ENCODE results near the gene MAML3. TPM values are rescaled to one million over a fixed set of nuclear protein-coding genes. Genes with fewer than 3 reads are reported as not detected.

Gene MAML3
- total RNA-seq, 1 donor from 2014 or later, result 8.1 TPM

GRCh38 chr4:139975830-139976272 is 178.1 kb downstream of the MAML3 start:
- Mint-ChIP-seq H3K9me3 (ENCODE audit: unreplicated experiment) (peaks cover 2% of the 10 kb centered on the region), H3K27ac (ENCODE audit: unreplicated experiment) (peak overlapping the region; percentile 2), H3K4me3 (ENCODE audit: unreplicated experiment) (no peak overlapping the region), H3K4me1 (ENCODE audit: low read depth, unreplicated experiment) (peaks cover 16% of the 10 kb centered on the region), H3K36me3 (ENCODE audit: low read depth, unreplicated experiment) (peaks cover 7% of the 10 kb centered on the region), H3K27me3 (ENCODE audit: low read depth, unreplicated experiment) (no peaks in the 10 kb centered on the region)
- FAIRE-seq (peak; percentile 5), DNase-seq (ENCODE audit: low read depth) (no peak)
- Histone ChIP-seq H3K9me3 (ENCODE audit: insufficient read depth, low read depth, low read length) (no peaks in the 10 kb centered on the region), H3K79me2 (ENCODE audit: insufficient read depth, low read length) (no peaks in the 10 kb centered on the region), H4K20me1 (ENCODE audit: insufficient read depth, low read length) (no peaks in the 10 kb centered on the region), H3K9ac (ENCODE audit: low read length) (no peak overlapping the region), H3K27ac (ENCODE audit: low read depth, low read length) (no peak overlapping the region), H3K27me3 (ENCODE audit: insufficient read depth, low read length) (no peaks in the 10 kb centered on the region), H3K36me3 (ENCODE audit: insufficient read depth, low read length) (no peaks in the 10 kb centered on the region), H3K4me2 (ENCODE audit: low read length) (no peak overlapping the region), H3K4me1 (ENCODE audit: insufficient read depth, low read length) (peaks cover 9% of the 10 kb centered on the region), H2AFZ (ENCODE audit: low read depth, low read length) (peak overlapping the region; percentile 19), H3K4me3 (ENCODE audit: insufficient read depth, low read depth, low read length) (no peak overlapping the region)
- TF ChIP-seq CTCF (IDR thresholded peaks at IDR 0.05; ENCODE audit: insufficient read depth, low read depth, low read length) (no peak), EZH2 (IDR thresholded peaks at IDR 0.05; ENCODE audit: insufficient read depth, low read length) (no peak)

GRCh38 chr4:139973616-139974015 is 180.4 kb downstream of the MAML3 start:
- Mint-ChIP-seq H3K9me3 (ENCODE audit: unreplicated experiment) (no peaks in the 10 kb centered on the region), H3K36me3 (ENCODE audit: low read depth, unreplicated experiment) (peaks cover 5% of the 10 kb centered on the region), H3K4me1 (ENCODE audit: low read depth, unreplicated experiment) (peaks cover 16% of the 10 kb centered on the region), H3K4me3 (ENCODE audit: unreplicated experiment) (no peak overlapping the region), H3K27ac (ENCODE audit: unreplicated experiment) (peak overlapping the region; percentile 28), H3K27me3 (ENCODE audit: low read depth, unreplicated experiment) (no peaks in the 10 kb centered on the region)
- no peaks in the 10 kb centered on the region for H4K20me1 ChIP-seq (ENCODE audit: insufficient read depth, low read length)
- H3K4me1 ChIP-seq (ENCODE audit: insufficient read depth, low read length), result peaks cover 9% of the 10 kb centered on the region
- H3K4me3 ChIP-seq (ENCODE audit: insufficient read depth, low read depth, low read length), result no peak overlapping the region
- H3K9me3 ChIP-seq (ENCODE audit: insufficient read depth, low read depth, low read length), result no peaks in the 10 kb centered on the region
- no peak overlapping the region for H3K27ac ChIP-seq (ENCODE audit: low read depth, low read length)
- H3K27me3 ChIP-seq (ENCODE audit: insufficient read depth, low read length), result no peaks in the 10 kb centered on the region
- no peak overlapping the region for H2AFZ ChIP-seq (ENCODE audit: low read depth, low read length)
- TF ChIP-seq EZH2 (IDR thresholded peaks at IDR 0.05; ENCODE audit: insufficient read depth, low read length) (no peak), CTCF (IDR thresholded peaks at IDR 0.05; ENCODE audit: insufficient read depth, low read depth, low read length) (no peak)
- H3K9ac ChIP-seq (ENCODE audit: low read length), result no peak overlapping the region
- no peaks in the 10 kb centered on the region for H3K36me3 ChIP-seq (ENCODE audit: insufficient read depth, low read length)
- H3K79me2 ChIP-seq (ENCODE audit: insufficient read depth, low read length), result no peaks in the 10 kb centered on the region
- FAIRE-seq, result no peak
- H3K4me2 ChIP-seq (ENCODE audit: low read length), result no peak overlapping the region
- peak; percentile 54 for DNase-seq (ENCODE audit: low read depth)

GRCh38 chr4:139973015-139973414 is 181.0 kb downstream of the MAML3 start:
- no peak for FAIRE-seq

More at GRCh38 chr4:139973015-139973414, 181.0 kb downstream of the MAML3 start:
- TF ChIP-seq EZH2 (IDR thresholded peaks at IDR 0.05; ENCODE audit: insufficient read depth, low read length), result no peak
- no peak for TF ChIP-seq CTCF (IDR thresholded peaks at IDR 0.05; ENCODE audit: insufficient read depth, low read depth, low read length)
- Mint-ChIP-seq H3K27ac (ENCODE audit: unreplicated experiment) (peak overlapping the region; percentile 28), H3K9me3 (ENCODE audit: unreplicated experiment) (no peaks in the 10 kb centered on the region), H3K4me3 (ENCODE audit: unreplicated experiment) (no peak overlapping the region), H3K36me3 (ENCODE audit: low read depth, unreplicated experiment) (peaks cover 4% of the 10 kb centered on the region), H3K4me1 (ENCODE audit: low read depth, unreplicated experiment) (peaks cover 16% of the 10 kb centered on the region), H3K27me3 (ENCODE audit: low read depth, unreplicated experiment) (no peaks in the 10 kb centered on the region)
- no peak overlapping the region for H3K27ac ChIP-seq (ENCODE audit: low read depth, low read length)
- H3K9ac ChIP-seq (ENCODE audit: low read length), result no peak overlapping the region
- H3K79me2 ChIP-seq (ENCODE audit: insufficient read depth, low read length), result no peaks in the 10 kb centered on the region
- H3K4me2 ChIP-seq (ENCODE audit: low read length), result no peak overlapping the region
- no peak overlapping the region for H3K4me3 ChIP-seq (ENCODE audit: insufficient read depth, low read depth, low read length)
- peaks cover 9% of the 10 kb centered on the region for H3K4me1 ChIP-seq (ENCODE audit: insufficient read depth, low read length)
- H3K27me3 ChIP-seq (ENCODE audit: insufficient read depth, low read length), result no peaks in the 10 kb centered on the region
- no peak overlapping the region for H2AFZ ChIP-seq (ENCODE audit: low read depth, low read length)
- H3K9me3 ChIP-seq (ENCODE audit: insufficient read depth, low read depth, low read length), result no peaks in the 10 kb centered on the region
- DNase-seq (ENCODE audit: low read depth), result peak; percentile 88
- H4K20me1 ChIP-seq (ENCODE audit: insufficient read depth, low read length), result no peaks in the 10 kb centered on the region
- H3K36me3 ChIP-seq (ENCODE audit: insufficient read depth, low read length), result no peaks in the 10 kb centered on the region

Measured in astrocyte (in vitro differentiated cells and primary cell).